Stimulated activated CD4-positive, alpha-beta T cell treated with anti-CD3 and anti-CD28 coated beads, Interleukin-12 subunit alpha, Interleukin-12 subunit beta, amount 100 ng/mL, for 24 hours (primary cell): ENCODE measurements around the gene EXOSC9.
A peak's percentile ranks its signal among the peaks of the same experiment; 100 is the strongest.

Experiments
- DNase-seq, 2 experiments: peaks; one replicate each; pipeline ENCODE4 v3.0.0-alpha.2; 2020; ENCODE audit warnings: low read depth in 2 of 2

The EXOSC9 gene

DNA sequence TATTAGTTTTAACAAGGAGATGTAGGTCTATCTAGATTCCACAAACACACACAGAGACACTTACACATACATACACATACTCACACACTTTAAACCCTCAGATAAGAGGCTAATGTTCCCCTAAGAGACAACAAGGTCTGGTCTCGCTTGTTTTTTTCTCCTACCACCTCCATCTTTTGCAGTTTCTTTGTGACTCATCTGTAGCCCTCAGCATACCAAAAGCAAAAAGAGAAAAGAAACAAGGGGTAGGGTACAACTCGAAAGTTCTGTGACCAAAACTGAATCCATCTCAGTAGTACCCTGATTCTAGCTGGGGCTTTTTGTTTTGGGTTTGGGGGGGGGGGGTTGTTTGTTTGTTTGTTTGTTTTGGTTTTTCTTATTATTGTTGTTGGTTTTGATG, 12.2 kb upstream of the EXOSC9 start:
- no peak for DNase-seq

DNA sequence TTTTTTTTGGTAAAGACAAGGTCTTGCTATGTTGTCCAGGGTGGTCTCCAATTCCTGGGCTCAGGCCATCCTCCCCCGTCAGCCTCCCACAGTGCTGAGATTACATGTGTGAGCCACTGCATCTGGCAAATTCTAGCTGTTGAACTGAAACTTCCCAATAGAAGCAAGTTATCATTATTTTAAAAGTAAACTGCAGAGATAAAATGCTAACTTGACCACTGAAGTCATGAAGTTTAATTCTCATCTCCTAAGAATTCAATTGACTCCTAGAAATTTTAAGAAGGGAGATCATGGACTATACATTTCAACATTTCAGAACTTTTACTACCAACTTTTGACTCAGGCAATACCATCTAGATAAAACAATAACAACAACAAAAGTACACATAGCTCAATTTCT, 11.7 kb upstream of the EXOSC9 start:
- no peak for DNase-seq

DNA sequence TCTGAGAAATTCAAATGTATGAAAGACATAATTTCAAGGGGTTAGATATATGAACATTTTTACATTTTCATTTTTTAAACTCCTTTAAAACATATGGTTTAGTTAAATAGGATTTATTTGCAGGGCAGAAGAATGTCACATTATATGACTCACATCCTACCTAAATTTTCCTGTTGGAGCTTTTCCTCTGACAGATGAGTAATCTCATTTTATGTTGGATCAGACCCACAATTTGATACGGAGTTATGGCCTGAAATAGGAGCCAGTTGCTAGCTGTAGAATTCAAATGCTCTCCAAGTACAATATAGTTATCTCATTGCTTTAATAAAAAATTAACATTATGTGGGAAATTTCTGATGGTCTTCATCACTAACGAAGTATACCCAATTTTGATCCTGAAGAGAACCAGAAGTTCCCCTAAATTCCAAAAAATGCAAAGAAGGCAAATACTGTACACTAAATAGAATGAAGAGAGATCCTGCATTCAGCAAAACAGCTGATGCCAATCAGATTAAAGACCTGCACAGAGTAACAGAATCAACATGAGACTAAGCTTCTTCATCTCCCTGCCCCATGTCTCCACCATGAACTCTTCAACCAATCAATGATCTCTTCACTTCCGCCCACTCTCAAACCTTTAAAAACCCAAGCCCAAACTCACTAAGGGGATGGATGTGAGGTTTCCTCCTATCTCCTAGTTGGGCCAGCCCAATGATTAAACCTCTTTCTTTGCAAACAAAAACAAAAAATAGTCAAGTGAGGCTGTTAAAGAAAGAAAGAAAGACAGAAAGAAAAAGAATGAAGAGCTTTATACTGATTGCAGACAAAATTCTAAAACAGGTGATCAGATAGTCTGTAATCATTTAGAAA, 10.9 kb upstream of the EXOSC9 start:
- no peak for DNase-seq

DNA sequence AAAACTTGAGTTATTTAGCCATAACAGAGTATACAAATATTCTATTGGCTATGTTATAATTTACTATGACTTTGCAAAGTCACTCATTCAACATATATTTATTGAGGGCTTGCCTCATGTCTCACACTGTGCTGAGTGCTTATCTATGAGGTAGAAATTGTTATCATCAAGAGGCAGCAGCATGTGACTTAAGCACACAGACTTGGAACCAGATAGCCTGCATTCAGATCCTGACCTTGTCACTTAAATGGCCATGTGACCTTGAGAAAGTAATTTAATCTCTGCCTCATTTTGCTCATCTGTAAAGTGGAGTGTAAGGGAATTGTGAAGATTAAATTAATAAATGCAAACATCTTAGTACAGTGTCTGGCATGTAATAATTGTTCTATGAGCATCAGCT, 10.1 kb upstream of the EXOSC9 start:
- DNase-seq: no peak

DNA sequence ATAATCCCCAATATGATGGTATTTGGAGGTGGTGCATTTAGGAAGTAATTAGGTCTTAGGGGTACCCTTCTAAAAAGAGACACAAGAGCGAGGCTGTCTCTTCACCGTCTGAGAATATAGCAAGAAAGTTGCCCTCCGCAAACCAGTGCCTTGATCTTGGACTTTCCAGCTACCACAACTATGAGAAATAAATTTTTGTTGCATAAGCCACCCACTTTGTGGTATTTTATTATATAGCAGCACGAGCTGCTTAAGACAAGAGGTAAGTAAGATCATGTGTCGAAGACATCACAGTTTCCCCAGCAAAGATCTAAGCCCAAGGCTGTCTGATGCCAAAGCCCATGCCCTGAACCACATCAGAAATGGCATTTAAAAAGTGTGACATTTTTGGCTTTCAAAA, 9.6 kb upstream of the EXOSC9 start:
- DNase-seq: no peak

DNA sequence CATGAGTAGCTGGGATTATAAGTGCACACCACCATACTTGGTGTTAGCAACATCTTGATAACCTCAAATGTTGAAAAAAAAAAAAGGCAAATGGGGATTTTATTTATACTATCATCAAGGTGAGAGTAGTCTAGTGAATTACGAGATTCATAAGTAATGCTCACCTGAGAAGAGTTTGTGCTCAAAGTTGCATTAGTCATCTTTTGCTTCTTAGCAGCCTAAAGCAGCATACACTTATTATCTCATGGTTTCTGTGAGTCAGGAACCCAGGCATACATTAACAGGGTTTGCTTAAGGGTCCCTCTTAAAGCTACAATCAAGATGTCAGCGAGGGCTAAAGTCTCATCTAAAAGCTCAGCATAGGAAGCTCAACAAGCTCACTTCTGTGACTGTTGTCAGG, 8.2 kb upstream of the EXOSC9 start:
- no peak for DNase-seq

DNA sequence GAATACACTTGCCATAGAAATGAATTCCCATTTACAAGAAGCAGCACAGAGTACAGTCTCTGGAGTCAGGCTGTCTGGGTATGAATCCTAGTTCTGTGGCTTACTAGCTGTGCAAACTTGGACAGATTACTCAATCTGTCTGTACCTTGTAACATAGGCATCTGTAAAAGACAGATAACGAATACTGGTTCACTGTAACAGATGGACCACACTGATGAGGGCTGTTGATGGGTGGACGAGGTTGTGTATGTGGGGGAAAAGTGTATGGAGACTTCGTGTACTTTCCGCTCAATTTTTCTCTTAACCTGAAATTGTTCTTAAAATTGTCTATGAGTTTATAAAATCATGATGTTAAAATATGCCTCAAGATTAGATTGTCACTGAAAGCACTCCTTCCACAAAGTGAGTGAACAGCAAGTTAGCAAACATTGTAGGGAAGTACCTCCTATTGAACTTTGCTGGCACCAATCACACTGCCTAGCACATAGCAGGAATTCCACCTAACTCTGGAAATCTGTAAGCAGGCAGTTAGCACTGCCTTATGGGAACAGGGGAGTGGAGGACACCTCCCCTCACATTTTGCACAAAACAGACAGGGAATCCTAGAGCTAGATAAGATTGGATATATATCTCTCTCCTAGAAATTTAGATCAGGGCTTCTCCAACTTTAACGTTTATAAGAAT, 6.5 kb upstream of the EXOSC9 start:
- DNase-seq: no peak

DNA sequence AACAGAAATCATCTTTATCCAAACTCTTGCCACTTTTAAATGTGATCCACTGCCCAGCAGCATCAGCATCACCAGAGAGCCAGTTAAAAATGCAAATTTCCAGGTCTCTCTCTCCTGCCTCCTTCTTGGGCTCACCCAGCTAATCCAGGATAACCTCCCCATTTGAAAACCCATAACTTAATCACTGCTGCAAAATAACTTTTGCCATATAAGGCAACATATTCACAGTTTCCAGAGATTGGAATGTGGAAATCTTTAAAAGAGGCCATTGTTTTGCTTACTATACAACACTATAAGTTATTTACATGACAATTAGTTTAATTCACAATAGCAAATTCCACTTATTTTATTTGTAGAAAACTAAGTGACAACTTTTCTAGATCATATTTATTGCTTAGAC, 4.8 kb upstream of the EXOSC9 start:
- DNase-seq: no peak

DNA sequence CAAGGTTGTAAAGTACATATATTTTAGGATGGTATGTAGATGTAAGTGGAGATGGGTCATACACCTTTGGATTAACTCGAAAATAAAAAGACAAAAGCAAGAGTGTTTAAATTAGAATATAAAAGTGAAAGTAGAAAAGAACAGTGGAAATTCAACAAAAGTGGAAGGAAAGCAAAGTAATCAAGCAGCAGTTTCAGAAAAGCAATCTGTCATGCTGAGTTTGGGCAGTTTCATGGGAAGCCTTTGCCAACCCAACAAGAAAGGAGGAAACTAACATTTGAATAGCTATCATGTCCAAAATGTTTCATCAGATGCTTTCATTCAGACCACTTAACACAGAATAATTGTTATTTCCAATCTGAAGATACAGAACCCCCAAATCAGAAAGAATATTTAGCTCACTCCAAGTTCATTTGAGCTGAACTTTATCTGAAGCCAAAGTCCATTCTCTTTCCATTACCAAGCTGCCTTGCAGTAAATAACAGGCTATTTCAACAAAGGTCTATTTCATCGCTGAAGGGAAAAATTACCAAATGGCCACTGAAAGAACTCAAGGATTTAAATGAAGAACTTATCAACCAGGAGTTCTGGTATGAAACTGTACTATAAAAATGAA, 1.8 kb upstream of the EXOSC9 start:
- DNase-seq: no peak

DNA sequence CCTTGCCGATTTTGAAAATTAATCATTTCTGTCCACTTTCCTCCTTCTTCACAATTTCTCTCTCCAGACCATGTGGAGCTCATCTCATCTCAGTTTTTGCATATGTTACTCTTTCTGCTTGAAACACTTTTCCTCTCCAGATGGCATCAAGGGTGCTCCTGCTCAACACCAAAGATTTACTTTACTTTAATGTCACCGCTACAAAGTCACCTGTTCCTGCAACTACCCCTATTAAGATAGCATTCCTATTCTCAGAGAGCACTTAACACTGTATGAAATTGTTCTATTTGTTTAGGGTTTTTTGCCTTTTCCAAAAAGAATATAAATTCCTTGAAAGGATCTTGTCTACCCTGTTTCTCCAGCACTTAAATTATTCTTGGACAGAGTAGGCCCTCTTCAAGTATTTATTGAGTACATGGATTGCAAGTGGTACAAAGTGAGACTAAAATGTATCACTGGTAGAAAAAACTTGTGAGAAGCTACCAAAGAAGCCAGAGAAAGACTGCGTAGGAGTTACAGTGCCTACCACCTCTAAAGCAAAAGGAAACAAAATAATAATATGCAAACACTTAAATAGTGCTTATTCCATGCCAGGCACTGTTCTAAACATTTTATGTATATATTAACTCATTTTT, 1.1 kb upstream of the EXOSC9 start:
- DNase-seq: no peak

DNA sequence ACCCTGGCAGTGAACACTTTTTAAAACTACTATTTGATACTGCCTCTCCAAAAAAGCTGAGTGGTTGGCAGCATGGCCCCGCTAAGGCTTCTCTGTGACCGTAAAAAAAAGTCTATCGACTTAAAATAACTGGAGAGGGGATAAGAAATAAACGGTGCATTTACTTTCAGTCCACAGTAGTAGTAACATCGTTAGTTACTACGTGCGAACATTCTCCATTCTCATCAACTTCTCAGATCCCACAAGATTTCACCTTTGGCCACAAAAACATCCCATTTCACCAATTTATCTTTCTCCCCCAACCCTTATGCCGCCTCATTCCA, 524 bp upstream of the EXOSC9 start:
- DNase-seq: no peak

DNA sequence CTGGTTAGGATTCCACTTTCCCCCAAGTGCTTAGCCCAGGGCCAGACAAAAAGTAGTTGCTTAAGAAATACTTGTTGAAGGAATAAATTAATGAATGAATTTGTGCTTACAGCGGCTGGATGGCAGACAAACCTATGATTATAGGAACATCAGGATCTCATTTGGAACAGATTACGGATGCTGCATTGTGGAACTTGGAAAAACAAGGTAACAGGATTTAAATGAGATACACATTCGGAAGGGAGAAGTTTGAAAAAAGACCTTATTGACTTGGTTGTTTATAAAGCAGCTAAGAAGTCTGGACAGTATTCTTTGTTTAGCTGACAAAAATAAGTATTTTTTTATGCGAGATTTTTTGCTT, 572 bp downstream of the EXOSC9 start:
- no peak for DNase-seq

DNA sequence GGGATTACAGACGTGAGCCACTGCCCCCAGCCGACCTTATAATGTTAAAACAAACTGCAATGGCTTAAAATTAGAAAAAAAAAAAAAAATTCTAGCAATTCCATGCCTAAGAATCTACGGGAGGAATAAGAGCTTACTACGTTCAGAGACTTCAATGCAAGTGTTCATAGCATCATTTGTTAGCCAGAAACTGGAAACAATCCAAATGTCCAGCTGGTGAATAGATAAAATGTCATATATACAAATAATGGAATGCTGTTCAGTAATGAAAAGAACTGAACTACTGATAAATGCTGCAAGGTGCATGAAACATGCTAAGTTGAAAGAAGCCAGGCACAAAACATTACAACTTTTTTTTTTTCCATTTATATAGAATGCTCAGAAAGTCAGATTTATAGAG, 5.3 kb downstream of the EXOSC9 start:
- no peak for DNase-seq

DNA sequence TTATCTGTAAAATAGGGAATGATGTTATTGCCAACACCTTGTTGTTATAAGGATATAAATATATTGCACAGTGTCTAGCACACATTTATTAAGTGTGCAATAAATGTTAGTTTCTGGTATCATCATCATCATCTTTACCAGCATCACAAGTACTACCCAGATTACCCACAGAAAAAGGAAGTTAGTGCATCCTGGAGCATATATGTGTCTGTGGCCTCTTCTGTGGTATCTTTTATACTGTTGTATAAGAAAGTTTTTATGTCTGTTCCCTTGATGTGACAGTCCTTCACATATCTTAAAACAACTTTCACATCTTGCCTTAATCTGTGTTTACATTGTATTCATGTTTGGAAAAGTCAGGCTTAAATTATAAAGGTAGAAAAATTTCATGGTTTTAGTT, 10.0 kb downstream of the EXOSC9 start:
- no peak for DNase-seq

DNA sequence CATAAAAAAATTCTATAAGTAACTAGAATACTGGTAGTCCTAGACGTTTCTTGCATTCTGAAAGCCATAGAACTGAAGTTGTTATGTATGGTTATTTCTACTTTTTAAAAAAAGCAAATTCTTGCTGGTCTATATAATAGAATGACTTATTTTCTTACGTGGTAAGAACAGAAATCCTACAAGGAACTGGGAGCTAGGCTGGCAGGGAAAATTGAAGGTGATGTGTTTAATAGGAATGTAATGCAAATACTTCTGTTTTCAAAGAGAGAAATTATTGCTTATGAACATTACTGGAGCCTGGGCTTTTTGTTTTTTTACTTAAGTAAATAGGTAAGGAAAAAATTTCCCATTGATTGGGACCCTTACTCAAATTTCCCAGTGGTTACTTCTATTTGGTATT, 13.6 kb downstream of the EXOSC9 start:
- no peak for DNase-seq

DNA sequence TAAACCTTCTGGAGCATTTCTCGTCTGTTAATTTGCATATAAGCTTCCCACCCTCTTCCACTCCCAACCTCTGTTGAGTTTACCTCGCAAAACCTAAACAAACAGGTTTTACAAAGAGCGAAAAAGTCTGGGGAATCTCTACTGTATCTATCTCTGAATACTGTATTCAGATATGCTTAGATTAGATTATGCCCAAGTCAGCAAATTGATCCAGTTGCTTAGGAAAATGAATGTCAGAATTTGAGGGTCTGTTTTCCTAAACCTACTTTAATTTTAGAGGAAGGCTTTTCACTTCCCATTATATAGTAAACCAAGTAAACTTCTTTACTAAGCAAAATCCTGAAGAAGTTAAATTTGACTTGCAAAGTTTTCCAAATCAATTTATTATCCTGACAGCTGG, 15.9 kb downstream of the EXOSC9 start:
- no peak for DNase-seq

DNA sequence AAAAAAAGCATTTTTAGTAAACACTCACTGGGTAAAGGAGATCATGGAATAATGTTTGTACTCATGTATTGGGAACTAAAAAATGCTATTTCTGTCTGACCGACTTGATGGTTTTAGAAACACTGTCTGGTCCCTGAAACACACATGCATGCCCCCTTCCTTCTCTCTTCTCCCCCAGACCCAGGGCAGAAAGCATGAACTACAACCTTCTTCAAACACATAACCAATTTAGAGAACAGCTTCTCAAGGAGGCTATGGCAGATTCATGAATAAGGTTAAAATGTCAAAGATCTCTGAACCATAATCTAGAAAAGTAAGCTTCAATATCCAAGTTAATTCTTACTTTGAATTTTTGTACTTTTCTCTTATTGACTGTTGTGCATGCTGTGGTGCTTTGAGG, 16.6 kb downstream of the EXOSC9 start:
- no peak for DNase-seq

DNA sequence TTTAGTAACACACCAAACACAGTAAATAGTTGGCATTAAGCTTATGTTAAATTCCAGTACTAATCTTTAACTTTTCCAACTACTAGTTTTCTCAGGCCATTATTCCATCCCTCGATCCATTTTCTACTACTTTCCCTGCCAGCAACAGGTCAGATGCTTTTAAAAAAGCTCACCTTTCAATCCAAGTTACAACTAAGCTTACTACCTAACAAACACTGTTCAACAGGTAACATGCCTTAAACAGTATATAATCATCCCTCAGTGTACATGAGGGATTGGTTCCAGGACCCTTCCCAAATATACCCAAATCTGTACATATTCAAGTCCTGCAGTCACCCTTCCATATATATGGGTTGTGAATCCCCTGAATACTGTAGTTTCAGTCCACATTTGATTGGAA, 17.1 kb downstream of the EXOSC9 start:
- DNase-seq: no peak

DNA sequence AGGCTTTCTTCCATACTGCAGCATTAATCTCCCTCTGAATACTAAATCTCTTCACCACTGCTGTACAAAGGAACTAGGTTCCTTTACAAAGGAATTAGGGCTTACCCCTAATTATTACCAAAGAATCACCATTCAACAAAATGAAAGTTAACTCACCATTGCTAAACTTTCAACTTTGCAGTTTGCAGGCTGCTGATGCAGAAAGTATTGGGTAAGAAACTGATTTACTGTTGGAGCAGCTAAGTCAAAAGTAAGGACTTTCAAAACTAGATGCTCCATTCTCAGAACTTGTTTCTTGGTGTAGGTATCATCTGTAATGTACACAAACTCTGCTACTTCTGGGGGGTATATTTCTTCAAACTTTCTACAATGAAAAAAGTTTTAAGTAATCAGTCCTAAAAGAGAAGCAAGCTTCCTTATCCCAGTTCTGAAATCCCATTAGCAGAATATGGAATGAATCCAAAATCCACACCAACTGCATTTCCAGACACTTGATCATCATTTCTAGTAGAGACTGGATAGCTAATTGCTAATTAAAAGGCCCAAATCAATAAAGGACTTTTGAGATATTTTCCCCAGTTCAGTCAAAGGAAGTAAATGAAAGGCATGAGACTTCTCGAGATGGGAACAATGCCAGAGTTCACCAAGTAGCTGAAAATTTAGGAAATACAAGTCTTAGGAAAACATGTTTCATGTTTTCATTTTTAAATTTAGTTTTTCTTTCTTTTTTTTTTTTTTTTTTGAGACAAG, 18.3 kb downstream of the EXOSC9 start:
- DNase-seq: no peak

DNA sequence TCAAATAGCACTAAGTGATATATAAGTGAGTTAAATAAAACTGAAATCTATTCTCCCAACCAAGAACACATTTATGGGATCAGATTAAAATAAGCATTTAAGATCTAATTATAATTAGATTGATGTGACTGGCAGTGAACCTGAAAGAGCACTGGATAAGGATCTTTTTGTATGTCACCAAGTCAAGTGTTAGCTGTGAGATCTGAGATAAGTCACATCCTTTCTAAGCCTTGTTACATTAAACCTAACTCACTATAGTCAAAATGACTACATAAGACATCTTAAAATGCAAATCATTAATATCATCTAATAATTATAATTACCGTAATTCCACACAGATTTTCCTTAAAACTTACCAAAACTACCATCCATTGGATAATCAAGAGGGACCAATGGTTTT, 20.9 kb downstream of the EXOSC9 start:
- no peak for DNase-seq

DNA sequence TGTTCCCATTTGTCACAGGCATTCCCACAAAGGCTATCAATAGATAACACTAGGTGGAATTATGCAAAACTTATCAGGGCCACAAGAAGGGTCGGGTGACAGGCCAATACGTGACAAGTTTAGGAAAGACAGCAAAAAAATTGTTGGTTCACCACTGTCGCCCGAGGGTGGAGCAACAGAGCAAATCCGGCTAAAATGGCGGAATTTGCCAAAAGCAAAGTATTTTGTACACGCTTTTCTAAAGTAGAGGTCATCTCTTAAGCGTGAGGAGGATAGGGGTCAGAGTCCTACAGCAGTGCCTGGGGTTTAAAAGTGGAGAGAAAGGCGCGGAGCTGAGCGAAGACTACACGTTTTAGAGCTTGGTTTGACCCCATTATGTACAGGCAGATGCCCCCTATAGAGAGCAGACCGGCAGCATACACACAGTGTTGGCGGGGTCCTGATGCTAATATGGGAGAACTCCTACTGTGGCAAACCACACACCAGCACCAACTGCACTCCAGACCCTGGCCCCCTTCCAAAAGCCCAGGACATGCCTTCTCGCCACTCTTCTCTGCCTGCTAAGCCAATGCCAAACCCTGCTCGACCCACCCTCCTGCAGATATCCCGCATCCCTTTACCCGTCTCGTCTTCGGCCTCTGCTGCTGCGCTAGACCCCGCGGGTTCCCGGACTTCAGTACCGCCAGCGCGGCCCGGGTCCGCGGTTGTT, 21.8 kb downstream of the EXOSC9 start:
- peak in 1 of 2 experiments; percentile 23 for DNase-seq
